ENCODE measurements around the gene CYP27C1.

DNA sequence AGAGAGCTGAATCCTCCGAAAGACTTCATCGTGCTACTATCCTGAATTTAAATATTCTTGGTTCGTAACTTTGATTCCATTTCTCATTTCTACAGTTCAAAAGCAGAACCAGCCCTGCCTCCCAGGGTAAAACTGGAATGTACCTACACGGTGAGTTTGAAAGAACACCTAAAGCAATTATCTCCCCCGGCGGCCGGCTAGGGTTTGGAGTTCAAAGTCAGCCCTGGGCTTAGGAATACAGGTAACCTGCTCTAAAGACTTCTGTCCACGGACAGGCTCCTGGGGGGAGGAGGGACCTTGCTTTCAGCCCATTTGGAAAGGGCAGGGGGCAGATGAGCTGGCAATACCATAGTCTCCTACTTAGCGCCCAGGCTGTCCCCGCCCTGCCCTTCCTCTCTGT lies 32.3 kb downstream of the CYP27C1 start:
- TF ChIP-seq POLR2AphosphoS5 (IDR thresholded peaks at IDR 0.05) = no peak
- TF ChIP-seq, protein P1, sequence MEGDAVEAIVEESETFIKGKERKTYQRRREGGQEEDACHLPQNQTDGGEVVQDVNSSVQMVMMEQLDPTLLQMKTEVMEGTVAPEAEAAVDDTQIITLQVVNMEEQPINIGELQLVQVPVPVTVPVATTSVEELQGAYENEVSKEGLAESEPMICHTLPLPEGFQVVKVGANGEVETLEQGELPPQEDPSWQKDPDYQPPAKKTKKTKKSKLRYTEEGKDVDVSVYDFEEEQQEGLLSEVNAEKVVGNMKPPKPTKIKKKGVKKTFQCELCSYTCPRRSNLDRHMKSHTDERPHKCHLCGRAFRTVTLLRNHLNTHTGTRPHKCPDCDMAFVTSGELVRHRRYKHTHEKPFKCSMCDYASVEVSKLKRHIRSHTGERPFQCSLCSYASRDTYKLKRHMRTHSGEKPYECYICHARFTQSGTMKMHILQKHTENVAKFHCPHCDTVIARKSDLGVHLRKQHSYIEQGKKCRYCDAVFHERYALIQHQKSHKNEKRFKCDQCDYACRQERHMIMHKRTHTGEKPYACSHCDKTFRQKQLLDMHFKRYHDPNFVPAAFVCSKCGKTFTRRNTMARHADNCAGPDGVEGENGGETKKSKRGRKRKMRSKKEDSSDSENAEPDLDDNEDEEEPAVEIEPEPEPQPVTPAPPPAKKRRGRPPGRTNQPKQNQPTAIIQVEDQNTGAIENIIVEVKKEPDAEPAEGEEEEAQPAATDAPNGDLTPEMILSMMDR (IDR thresholded peaks at IDR 0.05) = no peak
- no peak for TF ChIP-seq EP300 (IDR thresholded peaks at IDR 0.05)
